GM21786 (cell line): Measurements from ENCODE around the gene TMEM121.

Experiments
- ATAC-seq: cut with Tn5 transposase; IDR thresholded peaks from one replicate; pipeline ENCODE4 v1.9.1; 2021; ENCODE audit not compliant: unreplicated experiment

The TMEM121 gene

GRCh38 chr14:105486974-105487448 lies 39.4 kb upstream of the TMEM121 start:
- no peak for ATAC-seq

- ATAC-seq = no peak
Observed at GRCh38 chr14:105487449-105487985, 38.9 kb upstream of the TMEM121 start.

GRCh38 chr14:105487986-105488777 lies 38.2 kb upstream of the TMEM121 start:
- no peak for ATAC-seq

GRCh38 chr14:105488781-105489541 lies 37.4 kb upstream of the TMEM121 start:
- ATAC-seq = no peak

GRCh38 chr14:105489542-105490266 lies 36.7 kb upstream of the TMEM121 start:
- no peak for ATAC-seq

- ATAC-seq = no peak
Observed at GRCh38 chr14:105490267-105490571, 36.2 kb upstream of the TMEM121 start.

- ATAC-seq = peak; percentile 64
Observed at GRCh38 chr14:105490572-105491365, 35.6 kb upstream of the TMEM121 start, which contains the start of gene TEDC1. TSS of gene TEDC1 (plus strand) at chr14:105491246. CDS start at chr14:105491376, 130 bp downstream.

- ATAC-seq = no peak
Observed at GRCh38 chr14:105491366-105491973, 34.9 kb upstream of the TMEM121 start.

GRCh38 chr14:105492031-105492970 lies 34.1 kb upstream of the TMEM121 start:
- no peak for ATAC-seq

GRCh38 chr14:105492971-105493871 lies 33.2 kb upstream of the TMEM121 start:
- no peak for ATAC-seq

- no peak for ATAC-seq
Observed at GRCh38 chr14:105493921-105494605, 32.3 kb upstream of the TMEM121 start.

- no peak for ATAC-seq
Observed at GRCh38 chr14:105494606-105494929, 31.8 kb upstream of the TMEM121 start.

- no peak for ATAC-seq
Observed at GRCh38 chr14:105495101-105495989, 31.0 kb upstream of the TMEM121 start.

- ATAC-seq = no peak
Observed at GRCh38 chr14:105495990-105496830, 30.2 kb upstream of the TMEM121 start.

- no peak for ATAC-seq
Observed at GRCh38 chr14:105496831-105497591, 29.4 kb upstream of the TMEM121 start.
